ENCODE results near the gene SH3RF1.

Gene SH3RF1

GRCh38 chr4:169263791-169264392 lies 6.9 kb downstream of the SH3RF1 start:
- H3K4me1 Mint-ChIP-seq, result no peaks in the 10 kb centered on the region
- peaks cover 29% of the 10 kb centered on the region for H3K27me3 Mint-ChIP-seq
- no peak overlapping the region for H3K27ac Mint-ChIP-seq
- no peaks in the 10 kb centered on the region for H3K9me3 Mint-ChIP-seq
- H3K36me3 Mint-ChIP-seq, result no peaks in the 10 kb centered on the region
- no peak overlapping the region for H3K4me3 Mint-ChIP-seq

- no peaks in the 10 kb centered on the region for H3K36me3 Mint-ChIP-seq
- no peaks in the 10 kb centered on the region for H3K4me1 Mint-ChIP-seq
- H3K27me3 Mint-ChIP-seq, result peaks cover 17% of the 10 kb centered on the region
- no peak overlapping the region for H3K27ac Mint-ChIP-seq
- H3K9me3 Mint-ChIP-seq, result no peaks in the 10 kb centered on the region
- no peak overlapping the region for H3K4me3 Mint-ChIP-seq
Measured at GRCh38 chr4:169260217-169260866, 10.4 kb downstream of the SH3RF1 start.

- H3K4me1 Mint-ChIP-seq, result no peaks in the 10 kb centered on the region
- no peak overlapping the region for H3K27ac Mint-ChIP-seq
- H3K36me3 Mint-ChIP-seq, result no peaks in the 10 kb centered on the region
- no peaks in the 10 kb centered on the region for H3K9me3 Mint-ChIP-seq
- H3K27me3 Mint-ChIP-seq, result peaks cover 17% of the 10 kb centered on the region
- no peak overlapping the region for H3K4me3 Mint-ChIP-seq
Measured at GRCh38 chr4:169259271-169259670, 11.5 kb downstream of the SH3RF1 start.

- Mint-ChIP-seq H3K4me3 (no peak overlapping the region), H3K27me3 (peaks cover 14% of the 10 kb centered on the region), H3K36me3 (no peaks in the 10 kb centered on the region), H3K9me3 (no peaks in the 10 kb centered on the region), H3K4me1 (no peaks in the 10 kb centered on the region), H3K27ac (no peak overlapping the region)
Measured at GRCh38 chr4:169258141-169258540, 12.6 kb downstream of the SH3RF1 start.

- H3K9me3 Mint-ChIP-seq, result no peaks in the 10 kb centered on the region
- no peak overlapping the region for H3K4me3 Mint-ChIP-seq
- H3K27me3 Mint-ChIP-seq, result peaks cover 13% of the 10 kb centered on the region
- no peaks in the 10 kb centered on the region for H3K4me1 Mint-ChIP-seq
- H3K36me3 Mint-ChIP-seq, result no peaks in the 10 kb centered on the region
- H3K27ac Mint-ChIP-seq, result no peak overlapping the region
Measured at GRCh38 chr4:169256856-169257761, 13.6 kb downstream of the SH3RF1 start.

GRCh38 chr4:169256101-169256612 lies 14.6 kb downstream of the SH3RF1 start:
- H3K27ac Mint-ChIP-seq, result no peak overlapping the region
- no peaks in the 10 kb centered on the region for H3K36me3 Mint-ChIP-seq
- no peak overlapping the region for H3K4me3 Mint-ChIP-seq
- peaks cover 10% of the 10 kb centered on the region for H3K27me3 Mint-ChIP-seq
- no peaks in the 10 kb centered on the region for H3K9me3 Mint-ChIP-seq
- H3K4me1 Mint-ChIP-seq, result no peaks in the 10 kb centered on the region

- Mint-ChIP-seq H3K4me3 (no peak overlapping the region), H3K27ac (no peak overlapping the region), H3K4me1 (no peaks in the 10 kb centered on the region), H3K27me3 (peaks cover 9% of the 10 kb centered on the region), H3K9me3 (no peaks in the 10 kb centered on the region), H3K36me3 (no peaks in the 10 kb centered on the region)
Measured at GRCh38 chr4:169254546-169254983, 16.2 kb downstream of the SH3RF1 start.

- no peaks in the 10 kb centered on the region for H3K36me3 Mint-ChIP-seq
- no peaks in the 10 kb centered on the region for H3K4me1 Mint-ChIP-seq
Measured at GRCh38 chr4:169253904-169254303, 16.9 kb downstream of the SH3RF1 start.

GRCh38 chr4:169253113-169253671 lies 17.6 kb downstream of the SH3RF1 start:
- H3K27me3 Mint-ChIP-seq, result peaks cover 9% of the 10 kb centered on the region
- no peaks in the 10 kb centered on the region for H3K9me3 Mint-ChIP-seq
- no peaks in the 10 kb centered on the region for H3K36me3 Mint-ChIP-seq
- no peaks in the 10 kb centered on the region for H3K4me1 Mint-ChIP-seq
- H3K4me3 Mint-ChIP-seq, result no peak overlapping the region
- H3K27ac Mint-ChIP-seq, result no peak overlapping the region

More at GRCh38 chr4:169253904-169254303, 16.9 kb downstream of the SH3RF1 start:
- Mint-ChIP-seq H3K9me3 (no peaks in the 10 kb centered on the region), H3K27me3 (peaks cover 8% of the 10 kb centered on the region), H3K4me3 (no peak overlapping the region), H3K27ac (no peak overlapping the region)

GRCh38 chr4:169252339-169253112 lies 18.2 kb downstream of the SH3RF1 start:
- H3K36me3 Mint-ChIP-seq, result no peaks in the 10 kb centered on the region
- no peak overlapping the region for H3K27ac Mint-ChIP-seq

GRCh38 chr4:169251291-169252235 lies 19.2 kb downstream of the SH3RF1 start:
- peaks cover 12% of the 10 kb centered on the region for H3K27me3 Mint-ChIP-seq
- H3K9me3 Mint-ChIP-seq, result no peaks in the 10 kb centered on the region
- no peaks in the 10 kb centered on the region for H3K36me3 Mint-ChIP-seq
- no peaks in the 10 kb centered on the region for H3K4me1 Mint-ChIP-seq
- H3K27ac Mint-ChIP-seq, result no peak overlapping the region
- no peak overlapping the region for H3K4me3 Mint-ChIP-seq

More at GRCh38 chr4:169252339-169253112, 18.2 kb downstream of the SH3RF1 start:
- H3K9me3 Mint-ChIP-seq, result no peaks in the 10 kb centered on the region
- no peak overlapping the region for H3K4me3 Mint-ChIP-seq
- H3K4me1 Mint-ChIP-seq, result no peaks in the 10 kb centered on the region
- peaks cover 12% of the 10 kb centered on the region for H3K27me3 Mint-ChIP-seq

GRCh38 chr4:169250796-169251195 lies 20.0 kb downstream of the SH3RF1 start:
- H3K27ac Mint-ChIP-seq, result no peak overlapping the region
- no peaks in the 10 kb centered on the region for H3K4me1 Mint-ChIP-seq
- no peak overlapping the region for H3K4me3 Mint-ChIP-seq
- H3K27me3 Mint-ChIP-seq, result peaks cover 12% of the 10 kb centered on the region
- H3K9me3 Mint-ChIP-seq, result no peaks in the 10 kb centered on the region
- no peaks in the 10 kb centered on the region for H3K36me3 Mint-ChIP-seq

- H3K36me3 Mint-ChIP-seq, result no peaks in the 10 kb centered on the region
- H3K4me1 Mint-ChIP-seq, result no peaks in the 10 kb centered on the region
- peaks cover 13% of the 10 kb centered on the region for H3K27me3 Mint-ChIP-seq
- no peak overlapping the region for H3K4me3 Mint-ChIP-seq
- no peaks in the 10 kb centered on the region for H3K9me3 Mint-ChIP-seq
- no peak overlapping the region for H3K27ac Mint-ChIP-seq
Measured at GRCh38 chr4:169249999-169250398, 20.8 kb downstream of the SH3RF1 start.
